ENCODE measurements around the gene GAL. TPM values are rescaled to one million over a fixed set of nuclear protein-coding genes. Genes with fewer than 3 reads are reported as not detected.

The GAL gene
- total and polyA plus RNA-seq, 2 of the 8 experiments (the other 6 are each of a cell fraction or from before 2014, with no cell fraction given) = 81.8 to 233 TPM

DNA sequence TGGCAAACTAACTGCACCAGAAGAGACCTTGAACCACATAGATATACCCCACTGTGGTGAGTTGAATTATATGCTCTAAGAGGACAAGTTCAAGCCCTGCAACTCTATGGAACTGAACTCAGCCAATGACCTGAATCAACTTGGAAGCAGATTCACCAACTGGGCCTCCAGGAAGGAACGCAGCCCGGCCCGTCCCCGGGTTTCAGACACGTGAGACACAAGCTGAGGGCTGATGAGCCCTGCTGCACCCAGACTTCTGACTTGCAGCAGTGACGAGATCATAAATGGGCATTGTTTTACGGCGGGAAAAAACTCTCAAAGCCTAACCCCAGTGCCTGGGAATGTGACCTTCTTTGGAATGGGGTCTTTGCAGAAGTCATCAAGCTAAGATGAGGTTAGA lies 28.5 kb upstream of the GAL start (continued):
- no peak for TF ChIP-seq EZH2 (IDR thresholded peaks at IDR 0.05; ENCODE audit: low read depth, low read length, severe bottlenecking)
- no peak for TF ChIP-seq BRCA1 (IDR thresholded peaks at IDR 0.05; ENCODE audit: low read depth, low read length)
